Bronchial epithelial cell (primary cell): ENCODE results near the gene TNFRSF1A. TPM values are rescaled to one million over a fixed set of nuclear protein-coding genes. Genes with fewer than 3 reads are reported as not detected.

Experiments used
- DNase-seq: peaks from one replicate; pipeline ENCODE4 v3.0.0-alpha.2; 2010; ENCODE audit warnings: low read depth
- FAIRE-seq: peaks from 2 replicates; lab custom pipeline; 2011; peaks lifted over from hg19 to GRCh38; lab: Jason Lieb, UNC
- H3K27me3 ChIP-seq: 2 replicates; pipeline ENCODE4 v1.5.1; 2011; ENCODE audit warnings: low read length; ENCODE audit not compliant: control insufficient read depth, insufficient read depth
- H3K36me3 ChIP-seq: 2 replicates; pipeline ENCODE4 v1.5.1; 2011; ENCODE audit warnings: low read length; ENCODE audit not compliant: control insufficient read depth, insufficient read depth
- H3K4me3 ChIP-seq: 2 replicates; pipeline ENCODE4 v1.5.1; 2011; ENCODE audit warnings: mild to moderate bottlenecking, low read depth, low read length, control low read depth
- CTCF ChIP-seq: IDR thresholded peaks from 2 replicates; pipeline ENCODE4 v1.5.1; 2011; ENCODE audit warnings: mild to moderate bottlenecking, moderate library complexity, low read length, control low read depth, inconsistent platforms; ENCODE audit not compliant: insufficient read depth, severe bottlenecking
- total RNA-seq: library from RNA; depleted of rRNA; stranded (reverse); fragments of >200 nt; gene quantifications from 2 replicates; pipeline ENCODE4 v1.2.1, GENCODE V29; 2014

The TNFRSF1A gene
- total RNA-seq, 1 donor from 2014 or later: 26.9 TPM

DNA sequence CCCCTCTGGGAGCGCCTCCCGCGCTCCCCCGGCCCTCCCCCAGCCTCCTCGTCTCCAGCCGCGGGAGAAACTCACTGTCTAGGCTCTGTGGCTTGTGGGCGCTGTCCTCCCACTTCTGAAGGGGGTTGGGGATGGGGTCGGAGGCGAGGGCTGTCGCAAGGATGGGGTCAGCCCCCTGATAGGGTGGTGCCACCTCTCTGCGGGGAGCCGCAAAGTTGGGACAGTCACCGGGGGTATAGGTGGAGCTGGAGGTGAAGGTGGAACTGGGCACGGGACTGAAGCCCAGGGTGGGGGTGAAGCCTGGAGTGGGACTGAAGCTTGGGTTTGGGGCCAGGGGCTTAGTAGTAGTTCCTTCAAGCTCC lies 12.2 kb downstream of the TNFRSF1A start:
- Histone ChIP-seq H3K36me3 (peaks cover 45% of the 10 kb centered on the region), H3K4me3 (no peak overlapping the region), H3K27me3 (no peaks in the 10 kb centered on the region)
- FAIRE-seq (no peak), DNase-seq (no peak)
- TF ChIP-seq CTCF: no peak

DNA sequence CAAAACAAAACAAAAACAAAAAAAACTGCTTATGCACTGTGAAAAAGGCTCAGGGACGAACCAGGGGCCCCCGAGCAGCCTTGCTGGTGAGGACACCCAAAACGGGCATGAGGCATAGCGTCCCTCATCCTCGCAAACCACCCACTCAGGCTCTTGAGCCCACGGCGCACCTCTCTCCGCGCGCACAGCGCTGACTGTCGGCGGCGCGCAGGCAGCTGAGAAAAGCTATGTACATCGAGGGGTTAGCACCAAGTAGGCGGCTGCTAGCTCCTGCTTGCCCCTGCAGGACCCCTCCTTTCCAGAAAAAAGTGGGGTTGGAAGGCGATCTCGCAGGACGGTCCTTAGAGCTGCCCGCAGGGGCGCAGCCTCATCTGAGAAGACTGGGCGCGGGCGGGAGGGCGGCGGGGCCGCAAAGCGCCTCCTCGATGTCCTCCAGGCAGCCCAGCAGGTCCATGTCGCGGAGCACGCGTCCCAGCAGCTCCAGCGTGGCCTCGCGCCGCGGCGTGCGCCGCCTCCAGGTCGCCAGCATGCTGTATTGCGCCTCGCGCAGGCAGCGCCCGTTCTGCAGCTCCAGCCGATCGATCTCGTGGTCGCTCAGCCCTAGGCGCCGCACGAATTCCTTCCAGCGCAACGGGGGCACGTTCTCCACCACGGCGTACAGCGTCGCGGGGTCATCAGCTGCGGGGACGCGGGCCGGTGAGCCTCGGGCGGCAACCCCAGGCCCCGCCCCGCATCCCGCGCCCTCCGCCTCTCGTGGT lies 12.8 kb downstream of the TNFRSF1A start:
- no peak for TF ChIP-seq CTCF
- FAIRE-seq (no peak), DNase-seq (no peak)
- Histone ChIP-seq H3K4me3 (no peak overlapping the region), H3K36me3 (peaks cover 44% of the 10 kb centered on the region), H3K27me3 (no peaks in the 10 kb centered on the region)

GRCh38 chr12:6328045-6328779 lies 13.7 kb downstream of the TNFRSF1A start:
- H3K36me3 ChIP-seq: peaks cover 42% of the 10 kb centered on the region
- DNase-seq (no peak), FAIRE-seq (no peak)
- H3K4me3 ChIP-seq: no peak overlapping the region
- H3K27me3 ChIP-seq: no peaks in the 10 kb centered on the region
- no peak for TF ChIP-seq CTCF

DNA sequence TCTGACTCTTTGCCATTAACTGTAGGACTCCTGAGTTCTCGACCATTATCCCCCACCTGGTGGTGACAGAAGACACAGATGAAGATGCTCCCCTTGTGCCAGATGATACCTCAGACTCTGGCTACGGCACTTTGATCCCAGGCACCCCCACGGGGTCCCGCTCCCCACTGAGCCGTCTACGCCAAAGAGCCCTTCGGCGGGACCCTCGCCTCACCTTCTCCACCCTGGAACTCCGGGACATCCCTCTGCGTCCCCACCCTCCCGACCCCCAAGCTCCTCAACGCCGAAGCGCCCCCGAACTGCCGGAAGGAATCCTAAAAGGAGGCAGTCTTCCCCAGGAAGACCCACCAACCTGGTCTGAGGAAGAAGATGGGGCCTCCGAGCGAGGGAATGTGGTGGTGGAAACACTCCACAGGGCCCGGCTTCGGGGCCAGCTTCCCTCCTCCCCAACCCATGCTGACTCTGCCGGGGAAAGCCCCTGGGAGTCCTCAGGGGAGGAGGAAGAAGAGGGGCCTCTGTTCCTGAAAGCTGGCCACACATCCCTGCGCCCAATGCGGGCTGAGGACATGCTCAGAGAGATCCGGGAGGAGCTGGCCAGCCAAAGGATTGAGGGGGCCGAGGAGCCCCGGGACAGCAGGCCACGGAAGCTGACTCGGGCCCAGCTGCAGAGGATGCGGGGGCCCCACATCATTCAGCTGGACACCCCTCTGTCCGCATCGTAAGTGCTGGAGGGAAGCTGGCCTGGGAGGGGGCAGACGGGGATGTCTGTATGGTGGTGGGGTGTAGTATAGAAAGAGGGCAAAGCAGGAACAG lies 14.4 kb downstream of the TNFRSF1A start:
- Histone ChIP-seq H3K27me3 (no peaks in the 10 kb centered on the region), H3K4me3 (no peak overlapping the region), H3K36me3 (peaks cover 39% of the 10 kb centered on the region)
- no peak for TF ChIP-seq CTCF
- DNase-seq (no peak), FAIRE-seq (no peak)

DNA sequence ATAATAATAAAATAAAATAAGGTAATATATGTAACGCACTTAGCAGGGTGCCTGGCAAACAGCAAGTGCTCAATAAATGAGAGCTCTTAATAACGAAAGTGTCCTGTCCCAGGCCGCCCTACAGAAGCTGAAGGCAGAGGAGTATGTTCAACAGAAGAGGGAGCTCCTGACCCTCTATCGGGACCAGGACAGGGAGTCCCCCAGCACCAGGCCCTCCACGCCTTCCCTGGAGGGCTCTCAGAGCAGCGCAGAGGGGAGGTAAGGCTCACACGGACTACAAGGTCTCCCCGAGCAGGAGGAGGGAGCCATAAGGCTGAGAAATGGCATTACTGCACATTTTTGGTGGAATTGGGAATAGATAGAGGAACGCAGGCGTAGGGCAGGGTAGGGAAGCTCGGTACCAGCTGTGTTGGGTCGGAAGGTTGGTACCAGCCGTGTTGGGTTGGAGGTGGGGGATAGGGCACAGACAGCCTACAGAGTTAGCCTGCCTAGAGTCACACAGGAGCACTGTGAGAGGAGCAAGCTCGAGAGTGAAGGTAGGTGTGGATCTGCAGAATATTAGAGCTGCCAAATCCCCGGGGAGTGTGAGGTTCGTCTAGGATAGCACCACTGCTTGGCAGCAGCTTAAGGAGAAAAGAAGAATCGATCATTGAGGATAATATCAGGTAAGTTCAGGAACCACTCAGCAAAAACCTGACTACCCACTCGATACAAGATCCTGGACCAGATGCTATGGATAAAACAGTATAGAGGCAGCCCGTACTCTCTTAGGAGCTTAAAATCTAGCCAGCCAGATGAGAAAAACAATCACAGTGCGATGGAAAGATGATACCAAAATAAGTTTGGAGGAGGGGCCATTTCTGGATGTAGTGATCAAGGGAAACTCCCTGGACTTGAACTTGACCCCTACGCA lies 15.3 kb downstream of the TNFRSF1A start:
- peaks cover 37% of the 10 kb centered on the region for H3K36me3 ChIP-seq
- no peak overlapping the region for H3K4me3 ChIP-seq
- no peak for FAIRE-seq
- no peak for DNase-seq
- H3K27me3 ChIP-seq: no peaks in the 10 kb centered on the region
- no peak for TF ChIP-seq CTCF
